HG03378 (cell line): ENCODE data around the gene CAPN1.
"Not testable (repeated sequence)": the region's sequence is repeated elsewhere in the genome, so short reads cannot be mapped to it uniquely, and the experiment has no call there.

Experiments
- ATAC-seq: cut with Tn5 transposase; IDR thresholded peaks from one replicate; pipeline ENCODE4 v1.9.1; 2021; ENCODE audit warnings: mild to moderate bottlenecking, moderate library complexity; ENCODE audit not compliant: unreplicated experiment

Gene CAPN1

DNA sequence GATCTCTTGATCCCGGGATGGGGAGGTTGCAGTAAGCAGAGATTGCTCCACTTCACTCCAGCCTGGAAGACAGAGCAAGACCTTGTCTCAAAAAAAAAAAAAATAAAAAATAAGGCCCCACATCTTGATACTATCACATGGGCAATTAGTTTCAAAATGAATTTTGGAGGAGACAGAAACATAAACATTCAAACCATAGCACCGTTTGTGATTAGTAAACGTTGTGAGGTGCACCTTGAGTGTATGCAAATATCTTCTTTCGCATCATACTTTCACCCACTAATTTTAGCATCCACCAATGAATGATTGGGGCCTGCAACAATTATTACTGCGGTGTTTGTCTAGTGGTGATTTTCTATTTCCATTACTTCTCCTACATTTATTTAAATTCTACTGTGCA, 22.7 kb upstream of the CAPN1 start:
- ATAC-seq, result peak; percentile 73

- no peak for ATAC-seq
These were observed 21.1 kb upstream of the CAPN1 start for GRCh38 chr11:65160643-65161042.

- ATAC-seq, result no peak
These were observed 18.0 kb upstream of the CAPN1 start for GRCh38 chr11:65163684-65164083.

GRCh38 chr11:65165410-65166317, 16.1 kb upstream of the CAPN1 start:
- no peak for ATAC-seq

DNA sequence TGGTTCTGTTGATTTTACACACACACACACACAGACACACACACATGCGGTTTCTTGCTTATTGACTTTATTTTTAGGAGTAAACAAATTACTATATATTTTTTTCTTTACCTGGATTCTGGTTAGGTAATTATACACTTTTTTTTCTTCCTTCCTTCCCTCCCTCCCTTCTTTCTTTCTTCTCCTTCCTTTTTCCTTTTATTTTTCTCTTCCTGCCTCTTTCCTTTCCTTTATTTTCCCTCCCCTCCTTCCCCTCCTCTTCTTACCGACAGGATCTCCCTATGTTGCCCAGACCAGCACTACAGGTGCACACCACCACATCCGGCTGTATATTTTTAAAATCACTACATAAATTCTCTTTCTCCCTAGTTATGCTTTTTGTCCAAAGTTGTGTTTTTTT, 14.8 kb upstream of the CAPN1 start:
- ATAC-seq, result no peak

- no peak for ATAC-seq
These were observed 14.1 kb upstream of the CAPN1 start for GRCh38 chr11:65167656-65168055.

DNA sequence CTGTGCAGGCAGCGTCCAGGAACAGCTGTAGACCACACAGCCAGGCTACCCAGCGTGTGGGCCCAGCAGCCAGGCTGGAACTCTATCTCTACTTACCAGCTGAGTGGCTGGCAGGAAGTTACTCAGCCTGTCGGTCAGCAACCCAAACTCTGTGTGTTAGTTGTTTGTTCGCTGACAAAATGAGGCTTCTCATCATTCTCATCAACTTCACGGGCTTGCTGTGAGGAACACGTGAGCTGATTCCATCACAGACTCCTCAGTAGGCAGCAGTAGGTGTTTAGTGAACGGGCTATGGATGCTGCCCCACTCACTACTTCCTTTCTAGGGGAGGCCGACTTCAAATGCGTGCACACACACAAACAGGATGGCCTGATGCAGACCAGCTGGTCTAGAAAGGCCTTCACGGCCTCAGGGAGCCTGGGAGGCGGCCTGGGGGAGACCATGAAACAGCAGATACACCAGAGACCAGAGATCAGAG, 12.5 kb upstream of the CAPN1 start:
- ATAC-seq, result no peak

GRCh38 chr11:65170058-65170534, 11.6 kb upstream of the CAPN1 start, which contains the start of gene SPDYC:
TSS of gene SPDYC (plus strand) at chr11:65170233. CDS start at chr11:65171358, 1,125 bp downstream.
- ATAC-seq, result no peak

DNA sequence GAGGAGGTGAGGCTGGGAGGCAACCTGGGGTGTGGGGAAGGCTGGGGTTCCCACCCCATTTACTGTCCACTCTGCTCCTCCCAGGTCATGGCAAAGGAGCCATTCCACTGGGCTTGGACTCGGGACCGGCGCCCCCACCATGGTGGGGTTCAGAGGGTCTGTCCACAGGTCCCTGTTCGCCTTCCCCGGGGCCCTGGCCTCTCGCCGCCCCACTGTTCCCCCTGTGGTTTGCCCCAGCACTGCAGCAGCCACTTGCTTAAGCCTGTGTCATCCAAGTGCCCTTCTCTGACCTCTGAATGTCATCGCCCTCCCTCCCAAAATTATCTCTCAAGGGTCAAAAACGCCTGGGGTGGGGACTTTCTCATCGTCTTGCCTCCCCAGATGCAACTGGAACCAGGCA, 9.1 kb upstream of the CAPN1 start:
- ATAC-seq, result no peak

DNA sequence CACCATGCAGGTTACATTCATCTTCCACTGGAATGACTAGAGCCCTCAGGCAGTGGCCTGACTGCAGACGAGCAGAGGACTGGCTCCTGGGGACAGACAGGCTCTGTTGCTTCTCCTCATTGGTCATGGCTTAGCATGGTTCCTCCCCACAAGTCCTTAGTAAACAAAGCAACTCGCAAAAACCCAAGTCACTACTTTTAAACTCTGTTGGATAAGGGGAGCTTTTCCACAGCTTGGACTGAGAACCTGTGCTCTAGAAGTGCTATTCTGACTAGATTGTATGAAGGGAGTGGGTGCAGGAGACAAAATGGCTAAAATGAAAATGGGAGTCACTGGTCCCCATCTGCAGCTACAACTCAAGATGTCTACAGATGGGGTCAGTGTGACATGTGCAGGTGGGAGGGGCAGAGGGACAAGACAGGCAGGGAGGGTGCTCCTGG, 7.1 kb upstream of the CAPN1 start:
- ATAC-seq, result not testable (repeated sequence)

GRCh38 chr11:65180877-65181568, 705 bp upstream of the CAPN1 start:
- no peak for ATAC-seq

GRCh38 chr11:65182258-65183170, 786 bp downstream of the CAPN1 start:
- no peak for ATAC-seq

DNA sequence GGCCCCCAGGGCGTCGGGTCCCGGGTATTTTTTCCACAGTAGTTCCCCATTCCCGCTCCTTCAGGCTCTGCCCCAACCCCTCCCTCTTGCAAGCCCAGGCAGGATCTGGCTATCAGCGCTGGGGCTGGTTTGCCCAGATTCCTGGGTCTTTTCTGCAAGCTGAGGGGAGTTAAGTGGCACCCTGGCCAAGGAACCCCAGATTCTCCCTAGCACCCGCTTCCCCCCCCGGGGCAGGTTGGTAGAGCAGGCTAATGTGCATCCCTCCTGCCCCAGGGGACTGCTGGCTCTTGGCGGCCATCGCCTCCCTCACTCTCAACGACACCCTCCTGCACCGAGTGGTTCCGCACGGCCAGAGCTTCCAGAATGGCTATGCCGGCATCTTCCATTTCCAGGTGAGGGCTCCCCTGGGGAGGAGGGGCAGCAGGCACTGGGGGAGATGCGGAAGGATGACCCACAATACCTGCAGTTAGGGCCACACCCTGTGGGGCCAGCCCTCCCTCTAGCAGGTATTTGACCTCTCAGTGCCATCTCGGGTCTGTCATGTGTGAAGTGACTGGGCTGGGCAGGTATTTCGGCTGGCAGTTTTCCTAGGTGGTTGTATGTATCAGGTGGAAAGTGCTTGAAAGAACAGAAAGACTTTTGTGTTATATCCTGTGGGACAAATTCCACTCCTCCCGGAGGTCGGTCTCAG, 1.6 kb downstream of the CAPN1 start:
- ATAC-seq, result no peak

DNA sequence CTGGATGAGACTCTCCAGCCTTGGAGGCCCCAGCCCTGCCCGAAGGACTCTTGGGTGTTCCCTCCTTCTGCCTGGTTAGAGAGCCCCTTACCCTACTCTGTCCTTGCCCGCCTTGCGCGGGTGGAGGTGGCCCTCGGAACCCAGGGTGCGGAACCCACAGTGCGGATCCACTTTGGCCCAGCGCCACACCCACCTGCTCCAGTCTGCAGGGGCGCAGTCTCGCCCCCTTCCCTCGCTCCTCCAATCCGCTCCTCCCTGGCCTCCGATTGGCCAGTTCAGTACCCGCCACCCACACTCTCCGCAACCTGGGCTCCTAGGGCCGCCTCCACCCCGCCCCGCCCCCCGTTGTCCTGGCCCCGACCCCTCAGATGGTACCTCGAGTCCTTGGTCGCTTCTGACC, 2.4 kb downstream of the CAPN1 start:
- ATAC-seq, result no peak

- no peak for ATAC-seq
These were observed 3.4 kb downstream of the CAPN1 start for GRCh38 chr11:65185171-65185570.

DNA sequence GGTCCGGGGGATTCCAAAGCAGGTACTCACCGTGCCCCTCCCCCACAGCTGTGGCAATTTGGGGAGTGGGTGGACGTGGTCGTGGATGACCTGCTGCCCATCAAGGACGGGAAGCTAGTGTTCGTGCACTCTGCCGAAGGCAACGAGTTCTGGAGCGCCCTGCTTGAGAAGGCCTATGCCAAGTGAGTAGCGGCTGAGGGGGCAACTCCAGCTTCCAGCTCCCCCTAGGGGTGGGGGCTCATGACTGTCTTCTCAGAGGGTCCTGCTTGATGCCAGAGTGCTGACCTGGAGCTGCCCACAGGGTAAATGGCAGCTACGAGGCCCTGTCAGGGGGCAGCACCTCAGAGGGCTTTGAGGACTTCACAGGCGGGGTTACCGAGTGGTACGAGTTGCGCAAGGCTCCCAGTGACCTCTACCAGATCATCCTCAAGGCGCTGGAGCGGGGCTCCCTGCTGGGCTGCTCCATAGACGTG, 4.2 kb downstream of the CAPN1 start:
- ATAC-seq, result no peak

GRCh38 chr11:65186701-65187100, 5.0 kb downstream of the CAPN1 start:
- ATAC-seq, result no peak

DNA sequence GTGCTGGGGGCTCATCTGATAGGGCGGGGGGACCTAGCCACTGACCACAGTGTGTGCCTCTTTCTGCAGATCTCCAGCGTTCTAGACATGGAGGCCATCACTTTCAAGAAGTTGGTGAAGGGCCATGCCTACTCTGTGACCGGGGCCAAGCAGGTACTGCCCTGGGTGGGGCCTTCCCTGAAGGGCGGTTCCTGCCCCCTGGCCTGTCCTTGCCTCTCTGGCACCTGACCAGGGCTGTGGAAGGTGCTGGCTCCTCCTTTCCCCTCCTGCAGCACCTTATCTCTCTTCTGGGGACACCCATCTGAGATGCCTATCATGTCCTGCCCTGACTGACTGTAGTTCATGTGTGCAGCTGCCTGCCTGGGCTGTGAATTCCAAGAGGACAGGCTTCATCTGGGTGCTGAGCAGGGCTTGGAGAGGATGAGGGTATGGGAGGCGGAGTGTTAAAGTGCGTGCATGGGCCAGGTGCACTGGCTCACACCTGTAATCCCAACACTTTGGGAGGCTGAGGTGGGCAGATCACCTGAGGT, 5.5 kb downstream of the CAPN1 start:
- no peak for ATAC-seq

- ATAC-seq, result no peak
These were observed 6.3 kb downstream of the CAPN1 start for GRCh38 chr11:65187971-65188461.

DNA sequence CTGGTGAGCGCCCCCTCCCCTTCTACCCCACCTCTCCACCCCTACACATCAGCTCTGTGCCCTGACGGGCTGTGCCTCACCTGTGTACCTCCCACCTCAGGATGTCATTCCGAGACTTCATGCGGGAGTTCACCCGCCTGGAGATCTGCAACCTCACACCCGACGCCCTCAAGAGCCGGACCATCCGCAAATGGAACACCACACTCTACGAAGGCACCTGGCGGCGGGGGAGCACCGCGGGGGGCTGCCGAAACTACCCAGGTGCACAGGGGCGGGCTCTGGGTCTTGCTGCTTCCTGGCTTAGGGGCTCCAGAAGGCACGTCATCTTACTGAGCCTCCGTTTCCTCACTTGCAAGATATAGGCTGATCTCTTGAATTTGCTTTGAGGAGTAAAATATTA, 6.8 kb downstream of the CAPN1 start:
- no peak for ATAC-seq
